ENCODE measurements around the gene WDFY1.

- TF ChIP-seq SRF (IDR thresholded peaks at IDR 0.05; ENCODE audit: low read depth) (no peak), MAX (IDR thresholded peaks at IDR 0.05) (no peak)
These were observed 5.6 kb upstream of the WDFY1 start for GRCh38 chr2:223950448-223951347.

Data from HCT116 (cell line).